ENCODE measurements around the gene MRPL47.

DNA sequence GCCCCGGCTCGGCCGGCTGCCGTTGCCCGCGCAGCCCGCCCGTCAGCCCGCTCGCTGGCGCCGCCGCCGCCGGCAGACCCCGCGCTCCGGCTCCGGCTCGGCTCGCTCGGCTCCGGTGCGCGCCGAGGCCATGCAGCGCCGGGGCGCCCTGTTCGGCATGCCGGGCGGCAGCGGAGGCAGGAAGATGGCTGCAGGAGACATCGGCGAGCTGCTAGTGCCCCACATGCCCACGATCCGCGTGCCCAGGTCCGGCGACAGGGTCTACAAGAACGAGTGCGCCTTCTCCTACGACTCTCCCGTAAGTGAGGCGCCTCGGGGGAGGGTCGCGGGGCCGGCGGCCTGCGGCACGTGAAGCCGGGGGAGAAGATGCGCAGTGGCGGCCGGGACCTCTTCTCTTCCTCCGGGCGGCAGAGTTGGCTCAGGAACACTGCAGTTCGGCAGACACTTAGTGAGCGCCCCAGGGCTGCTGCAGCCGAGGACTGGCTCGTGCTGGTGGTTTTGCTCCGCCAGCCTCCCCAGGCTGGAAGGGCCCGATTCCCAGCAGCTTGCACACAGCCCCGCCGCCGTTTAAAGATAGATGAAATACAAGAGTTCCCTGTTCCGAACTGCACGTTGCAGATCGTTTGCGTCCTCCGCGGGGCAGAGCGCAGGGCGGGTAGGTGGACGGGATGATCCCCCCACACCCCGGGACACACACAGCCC, 48.8 kb upstream of the MRPL47 start:
- TF ChIP-seq, protein P1, sequence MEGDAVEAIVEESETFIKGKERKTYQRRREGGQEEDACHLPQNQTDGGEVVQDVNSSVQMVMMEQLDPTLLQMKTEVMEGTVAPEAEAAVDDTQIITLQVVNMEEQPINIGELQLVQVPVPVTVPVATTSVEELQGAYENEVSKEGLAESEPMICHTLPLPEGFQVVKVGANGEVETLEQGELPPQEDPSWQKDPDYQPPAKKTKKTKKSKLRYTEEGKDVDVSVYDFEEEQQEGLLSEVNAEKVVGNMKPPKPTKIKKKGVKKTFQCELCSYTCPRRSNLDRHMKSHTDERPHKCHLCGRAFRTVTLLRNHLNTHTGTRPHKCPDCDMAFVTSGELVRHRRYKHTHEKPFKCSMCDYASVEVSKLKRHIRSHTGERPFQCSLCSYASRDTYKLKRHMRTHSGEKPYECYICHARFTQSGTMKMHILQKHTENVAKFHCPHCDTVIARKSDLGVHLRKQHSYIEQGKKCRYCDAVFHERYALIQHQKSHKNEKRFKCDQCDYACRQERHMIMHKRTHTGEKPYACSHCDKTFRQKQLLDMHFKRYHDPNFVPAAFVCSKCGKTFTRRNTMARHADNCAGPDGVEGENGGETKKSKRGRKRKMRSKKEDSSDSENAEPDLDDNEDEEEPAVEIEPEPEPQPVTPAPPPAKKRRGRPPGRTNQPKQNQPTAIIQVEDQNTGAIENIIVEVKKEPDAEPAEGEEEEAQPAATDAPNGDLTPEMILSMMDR (conservative IDR thresholded peaks at IDR 0.05), result 0 out of 2 replicates have a peak, but pooled peaks have one; percentile 22
- TF ChIP-seq EZH2 (IDR thresholded peaks at IDR 0.05; ENCODE audit: low read depth), result no peak
